CD4-positive, alpha-beta T cell treated with Interferon gamma for 1 hour (primary cell): ENCODE data around the gene NFATC3.

Source experiments
- DNase-seq: peaks from one replicate; pipeline ENCODE4 v3.0.0-alpha.2; 2020

The NFATC3 gene

DNA sequence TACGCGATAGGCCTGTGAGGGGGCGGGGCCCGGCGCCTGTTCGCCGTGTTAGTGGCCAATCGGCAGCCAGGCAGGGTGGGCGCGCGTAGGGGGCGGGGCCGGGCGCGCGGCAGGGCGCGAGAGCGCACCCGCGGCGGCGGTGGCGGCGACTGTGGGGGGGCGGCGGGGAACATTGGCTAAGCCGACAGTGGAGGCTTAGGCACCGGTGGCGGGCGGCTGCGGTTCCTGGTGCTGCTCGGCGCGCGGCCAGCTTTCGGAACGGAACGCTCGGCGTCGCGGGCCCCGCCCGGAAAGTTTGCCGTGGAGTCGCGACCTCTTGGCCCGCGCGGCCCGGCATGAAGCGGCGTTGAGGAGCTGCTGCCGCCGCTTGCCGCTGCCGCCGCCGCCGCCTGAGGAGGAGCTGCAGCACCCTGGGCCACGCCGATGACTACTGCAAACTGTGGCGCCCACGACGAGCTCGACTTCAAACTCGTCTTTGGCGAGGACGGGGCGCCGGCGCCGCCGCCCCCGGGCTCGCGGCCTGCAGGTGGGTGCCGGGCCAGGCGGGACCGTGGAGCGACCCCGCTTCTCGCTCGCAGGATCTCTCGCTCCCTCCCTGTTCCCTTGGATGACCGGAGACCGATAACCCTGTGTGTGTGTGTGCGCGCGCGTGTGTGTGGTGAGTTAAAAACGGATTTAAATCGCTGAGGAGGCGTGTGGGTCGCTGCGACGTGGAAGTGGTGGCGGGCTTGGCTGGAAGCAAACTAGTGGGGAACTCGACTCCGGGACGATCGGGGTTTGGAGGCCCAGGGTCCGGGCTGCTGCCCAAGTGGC is at the start of gene NFATC3:
TSS of gene NFATC3 (plus strand) at position 112 of the 813 bp plus-strand sequence. CDS start at position 424, 312 bp downstream.
- DNase-seq, result peak; percentile 98

DNA sequence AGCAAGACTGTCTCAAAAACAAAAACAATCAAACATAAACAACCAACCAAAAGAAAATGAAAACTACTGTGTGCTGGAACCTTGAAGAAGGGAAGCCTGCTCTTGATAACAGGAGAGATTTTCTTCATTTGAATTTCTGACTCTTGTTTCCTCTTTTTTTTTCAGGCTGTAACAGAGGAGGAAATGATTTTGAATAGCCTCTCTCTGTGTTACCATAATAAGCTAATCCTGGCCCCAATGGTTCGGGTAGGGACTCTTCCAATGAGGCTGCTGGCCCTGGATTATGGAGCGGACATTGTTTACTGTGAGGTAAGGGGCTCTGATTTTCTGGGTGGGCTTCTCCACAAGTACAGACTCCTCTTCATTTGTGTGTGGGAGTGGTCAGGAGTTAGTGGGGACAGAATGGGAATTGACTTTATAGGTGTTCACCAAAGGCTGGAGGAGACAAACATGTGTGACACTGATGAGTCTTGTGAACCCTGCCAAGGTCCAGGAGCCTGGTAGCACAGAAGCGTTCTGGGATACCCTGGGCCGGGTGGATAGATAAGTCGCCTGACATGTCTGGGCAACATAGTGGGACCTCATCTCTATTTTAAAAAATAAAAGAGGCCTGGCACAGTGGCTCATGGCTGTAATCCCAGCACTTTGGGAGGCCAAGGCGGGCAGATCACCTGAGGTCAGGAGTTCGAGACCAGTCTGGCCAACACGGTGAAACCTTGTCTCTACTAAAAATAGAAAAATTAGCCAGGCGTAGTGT is 47.2 kb upstream of the NFATC3 start:
- DNase-seq, result no peak

DNA sequence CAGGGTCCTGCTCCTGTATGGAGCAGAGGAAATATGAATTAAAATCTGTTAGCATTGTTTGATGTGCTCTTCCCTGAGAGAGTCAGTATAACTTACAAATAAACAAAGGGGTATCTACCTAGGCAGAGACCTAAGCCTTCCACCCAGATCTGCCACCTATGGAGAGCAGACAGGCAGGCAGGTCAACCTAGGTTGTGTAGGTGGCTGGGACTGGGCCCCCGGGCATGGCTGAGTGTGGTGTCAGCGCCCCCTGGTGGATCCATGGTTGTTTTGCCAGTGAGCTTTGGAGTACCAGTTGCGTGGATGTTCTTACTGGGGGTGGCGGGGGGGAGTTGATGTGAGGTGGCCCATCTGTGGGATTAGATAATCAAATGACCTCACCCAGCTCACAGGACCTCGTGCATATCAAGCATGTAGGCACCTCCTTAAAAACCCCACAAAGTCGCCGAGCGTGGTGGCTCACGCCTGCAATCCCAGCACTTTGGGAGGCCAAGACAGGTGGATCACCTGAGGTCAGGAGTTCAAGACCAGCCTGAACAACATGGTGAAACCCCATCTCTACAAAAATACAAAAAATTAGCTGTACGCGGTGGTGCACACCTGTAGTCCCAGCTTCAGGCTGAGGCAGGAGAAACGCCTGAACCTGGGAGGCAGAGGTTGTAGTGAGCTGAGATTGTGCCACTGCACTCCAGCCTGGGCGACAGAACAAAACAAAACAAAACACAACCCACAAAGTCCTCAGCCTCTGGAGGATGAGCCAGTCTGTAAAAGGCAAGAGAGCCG is 44.5 kb upstream of the NFATC3 start:
- peak; percentile 87 for DNase-seq

DNA sequence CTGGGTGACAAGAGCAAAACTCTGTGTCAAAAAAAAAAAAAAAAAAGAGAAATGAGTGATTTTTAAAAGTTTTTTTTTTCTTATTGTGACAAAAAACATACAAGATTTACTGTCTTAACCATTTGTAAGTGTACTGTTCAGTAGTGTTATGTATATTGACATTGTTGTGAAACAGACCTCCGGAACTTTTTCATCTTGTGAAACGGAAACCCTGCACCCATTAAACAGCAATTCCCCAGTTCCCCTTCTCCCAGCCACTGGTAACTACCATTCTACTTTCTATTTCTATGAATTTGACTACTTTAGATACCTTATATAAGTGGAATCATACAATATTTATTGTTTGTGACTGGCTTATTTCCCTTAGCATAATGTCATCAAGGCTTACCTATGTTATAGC is 43.4 kb upstream of the NFATC3 start:
- no peak for DNase-seq

DNA sequence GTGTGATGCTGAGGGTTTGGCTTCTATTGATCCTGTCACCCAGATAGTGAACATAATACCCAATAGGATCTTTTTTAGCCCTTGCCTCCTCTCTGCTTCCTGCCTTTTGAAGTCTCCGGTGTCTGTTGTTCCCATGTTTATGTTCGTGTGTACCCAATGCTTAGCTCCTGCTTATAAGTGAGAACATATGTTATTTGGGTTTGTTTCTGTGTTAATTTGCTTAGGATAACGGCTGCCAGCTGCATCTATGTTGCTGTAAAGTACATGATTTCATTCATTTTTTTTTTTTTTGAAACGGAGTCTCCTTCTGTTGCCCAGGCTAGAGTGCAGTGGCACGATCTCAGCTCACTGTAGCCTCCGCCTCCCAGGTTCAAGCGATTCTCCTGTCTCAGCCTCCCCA is 39.1 kb upstream of the NFATC3 start:
- DNase-seq, result no peak

DNA sequence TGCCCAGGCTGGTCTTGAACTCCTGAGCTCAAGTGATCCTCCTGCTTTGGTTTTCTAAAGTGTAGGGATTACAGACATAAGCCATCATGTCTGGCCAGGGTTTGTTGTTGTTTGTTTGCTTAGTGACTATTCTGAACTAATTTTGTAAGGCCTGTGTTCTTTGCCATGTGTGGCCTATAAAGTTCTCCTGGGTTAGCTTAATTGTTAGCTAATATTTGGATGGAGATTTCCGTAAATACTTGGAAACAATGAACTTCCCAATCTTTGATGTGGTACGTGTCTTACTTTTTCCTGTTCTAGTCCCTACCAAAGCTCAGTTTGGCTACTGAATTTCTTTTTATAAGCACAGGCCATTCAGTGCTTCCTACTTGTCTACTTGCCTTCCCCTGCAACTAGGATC is 37.2 kb upstream of the NFATC3 start:
- no peak for DNase-seq

DNA sequence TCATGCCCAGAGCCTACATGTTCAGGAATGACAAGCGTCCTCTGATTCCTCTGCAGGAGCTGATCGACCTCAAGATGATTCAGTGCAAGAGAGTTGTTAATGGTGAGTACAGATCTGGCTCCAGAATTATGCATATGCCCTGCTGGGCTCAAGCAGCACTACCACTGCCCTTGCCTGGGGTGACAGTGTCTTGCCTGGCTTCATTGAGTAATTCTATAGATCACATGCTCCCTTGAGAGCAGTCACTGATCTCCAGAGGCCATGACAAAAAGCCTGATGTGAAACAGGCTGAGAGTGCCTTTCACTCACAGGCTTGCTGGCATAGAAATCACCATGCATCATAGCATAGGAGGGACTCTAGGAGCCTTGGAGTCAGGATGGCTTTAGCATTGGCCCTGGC is 35.7 kb upstream of the NFATC3 start:
- DNase-seq, result no peak

DNA sequence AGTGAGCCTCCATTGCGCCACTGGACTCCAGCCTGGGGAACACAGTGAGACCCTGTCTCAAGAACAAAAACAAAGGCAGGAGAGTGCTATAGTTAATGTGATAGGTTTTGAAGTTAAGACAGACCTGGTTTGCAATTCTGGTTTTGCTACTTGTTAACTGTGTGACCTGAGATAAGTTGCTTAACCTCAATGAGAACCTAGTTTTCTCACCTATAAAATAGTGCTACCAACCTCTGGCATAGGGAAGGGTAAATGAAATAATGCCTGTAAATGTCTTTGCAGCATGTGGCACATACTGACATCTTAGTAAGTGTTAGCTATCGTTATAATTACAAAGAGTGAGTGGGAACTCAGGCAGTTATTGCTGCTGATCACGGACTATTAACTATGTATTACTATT is 29.8 kb upstream of the NFATC3 start:
- no peak for DNase-seq

DNA sequence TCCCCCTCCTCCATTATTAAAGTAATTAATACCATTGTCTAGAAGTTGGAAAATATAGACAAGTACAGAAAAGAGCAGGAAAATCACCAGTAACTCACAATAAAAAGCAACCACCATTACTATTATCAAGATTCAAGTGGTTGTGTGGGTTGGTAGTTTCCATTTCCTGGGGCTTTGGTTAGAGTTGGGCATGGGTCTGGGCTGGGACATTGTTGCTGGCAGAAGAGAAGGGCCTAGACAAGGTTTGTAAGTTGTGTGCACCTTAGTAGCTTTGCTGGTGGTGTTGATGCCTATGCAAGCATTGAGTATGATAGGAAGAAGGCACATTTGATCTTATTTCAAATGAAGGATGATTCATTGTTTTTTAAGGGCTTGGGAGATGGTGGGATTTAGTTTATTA is 25.4 kb upstream of the NFATC3 start:
- DNase-seq, result no peak

DNA sequence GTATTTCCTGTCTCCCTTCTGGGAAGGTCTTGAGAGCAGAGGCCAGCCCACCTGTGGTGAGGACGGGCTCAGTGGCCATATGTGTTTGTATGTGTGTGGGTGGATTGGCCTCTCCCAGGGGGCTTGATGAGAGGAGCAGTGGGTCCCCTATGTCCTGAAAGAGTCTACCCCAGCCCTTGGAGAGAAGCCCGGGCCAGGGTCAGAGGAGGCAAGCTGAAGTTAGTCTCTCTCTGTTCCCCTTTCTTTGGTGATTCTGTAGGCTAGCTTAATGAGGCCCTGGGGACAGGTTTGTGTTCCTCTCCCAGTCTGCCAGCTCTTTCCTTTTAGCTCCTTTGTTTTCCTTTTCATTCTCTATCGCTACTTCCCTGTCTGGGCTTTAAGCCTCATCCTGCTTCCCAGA is 23.8 kb upstream of the NFATC3 start:
- DNase-seq, result no peak

DNA sequence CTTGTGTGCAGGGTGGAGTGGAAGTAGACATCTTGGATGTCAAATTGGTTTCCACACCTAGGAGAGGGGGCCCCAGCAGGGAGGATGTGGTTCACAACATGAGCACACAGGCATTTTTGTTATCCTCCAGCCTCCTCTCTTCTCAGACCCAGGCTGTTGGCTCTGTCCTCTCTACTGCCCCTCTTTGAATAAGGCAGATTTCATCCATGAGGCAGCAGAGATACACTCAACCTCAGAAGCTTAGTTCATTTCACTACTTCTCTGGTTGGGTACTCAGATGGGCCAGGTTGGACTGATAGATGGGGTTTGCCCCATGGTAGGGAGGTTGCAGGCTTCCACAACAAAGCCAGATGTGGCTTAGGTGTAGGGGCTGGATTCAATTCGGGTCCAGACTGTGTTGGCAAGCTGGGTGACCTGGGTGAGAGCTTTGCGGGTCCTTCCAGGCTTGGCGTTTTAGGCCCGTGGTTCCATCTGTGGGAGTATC is 22.2 kb upstream of the NFATC3 start:
- peak; percentile 29 for DNase-seq

DNA sequence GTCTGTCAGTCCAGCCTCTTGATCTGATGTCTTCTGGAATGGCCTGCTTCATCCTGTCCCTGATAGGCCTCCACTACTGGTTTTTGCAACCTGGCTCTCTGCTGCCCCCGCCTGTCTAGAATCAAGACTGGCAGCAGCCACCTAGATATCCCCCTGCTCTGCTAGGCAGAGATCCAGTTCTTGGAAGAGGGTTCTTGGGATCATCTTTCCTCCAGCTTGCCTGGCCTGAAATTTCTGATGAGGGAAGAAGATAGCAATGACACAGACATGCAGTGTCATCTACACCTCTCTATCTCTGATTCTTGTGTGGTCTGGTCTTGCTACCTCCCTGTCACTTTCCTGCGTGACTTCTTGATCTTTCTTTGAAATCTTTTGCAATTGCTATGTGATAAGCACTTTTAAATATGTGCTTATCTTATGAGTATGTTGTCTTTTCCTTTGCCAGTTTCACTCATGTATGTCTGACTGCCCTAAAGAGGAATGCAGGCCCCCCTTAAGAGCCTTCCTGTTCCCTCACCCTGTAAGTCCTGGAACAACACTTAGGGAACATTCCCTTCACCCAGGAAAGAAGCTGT is 20.3 kb upstream of the NFATC3 start:
- DNase-seq, result peak; percentile 72

DNA sequence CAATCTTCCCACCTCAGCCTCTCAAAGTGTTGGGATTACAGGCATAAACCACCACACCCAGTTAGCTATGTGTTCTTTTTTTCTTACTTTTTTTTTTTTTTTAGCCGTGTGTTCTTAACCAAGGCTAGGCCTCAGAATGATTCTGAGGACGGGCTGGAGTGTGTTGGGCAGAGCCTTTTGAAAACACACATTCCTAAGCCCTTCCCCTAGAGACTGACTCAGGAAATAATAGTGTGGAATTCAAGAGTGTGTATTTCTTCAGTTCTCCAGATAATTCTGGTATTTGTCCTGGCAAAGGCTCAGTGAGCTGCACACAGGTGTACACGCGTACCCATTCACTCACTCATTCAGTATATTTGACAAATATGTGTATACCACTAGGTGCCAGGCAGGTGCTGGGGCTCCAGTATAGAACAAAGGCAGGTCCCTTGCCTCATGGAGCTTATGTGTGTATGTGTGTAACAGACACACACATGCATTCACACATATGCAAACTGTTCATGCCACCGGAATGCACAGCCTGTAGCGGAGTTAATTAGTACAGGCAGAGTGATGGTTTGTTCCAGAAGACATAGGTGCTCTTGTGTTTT is 19.4 kb upstream of the NFATC3 start:
- no peak for DNase-seq

DNA sequence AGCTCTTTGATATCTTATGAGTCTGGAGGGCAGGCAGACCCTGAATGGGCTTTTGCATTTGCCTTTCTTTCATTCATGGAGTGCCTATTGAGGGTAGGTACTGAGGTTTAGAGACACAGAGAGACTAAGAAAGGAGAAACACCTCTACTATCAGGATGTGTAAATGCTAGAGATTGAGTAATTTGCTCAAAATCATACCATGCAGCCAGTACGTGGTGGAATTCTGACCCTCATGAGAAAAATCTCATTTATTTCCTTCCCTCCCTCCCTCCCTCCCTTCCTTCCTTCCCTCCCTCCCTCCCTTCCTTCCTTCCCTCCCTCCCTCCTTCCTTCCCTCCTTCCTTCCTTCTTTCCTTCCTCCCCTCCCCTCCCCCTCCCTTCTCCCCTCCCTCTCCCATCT is 18.4 kb upstream of the NFATC3 start:
- no peak for DNase-seq

DNA sequence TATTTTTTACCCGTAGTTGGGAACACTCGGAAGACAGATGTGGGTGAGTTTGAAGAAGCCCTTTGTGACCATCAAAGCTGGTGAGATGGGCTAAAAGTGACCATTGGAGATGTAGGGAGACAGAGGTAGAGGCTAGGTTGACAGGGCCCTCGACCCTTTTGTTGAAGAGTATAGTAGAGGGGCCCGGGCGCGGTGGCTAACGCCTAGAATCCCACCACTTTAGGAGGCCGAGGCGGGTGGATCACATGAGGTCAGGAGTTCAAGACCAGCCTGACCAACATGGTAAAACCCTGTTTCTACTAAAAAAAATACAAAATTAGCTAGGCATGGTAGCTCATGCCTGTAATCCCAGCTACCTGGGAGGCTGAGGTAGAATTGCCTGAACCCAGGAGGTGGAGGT is 16.2 kb upstream of the NFATC3 start:
- no peak for DNase-seq

DNA sequence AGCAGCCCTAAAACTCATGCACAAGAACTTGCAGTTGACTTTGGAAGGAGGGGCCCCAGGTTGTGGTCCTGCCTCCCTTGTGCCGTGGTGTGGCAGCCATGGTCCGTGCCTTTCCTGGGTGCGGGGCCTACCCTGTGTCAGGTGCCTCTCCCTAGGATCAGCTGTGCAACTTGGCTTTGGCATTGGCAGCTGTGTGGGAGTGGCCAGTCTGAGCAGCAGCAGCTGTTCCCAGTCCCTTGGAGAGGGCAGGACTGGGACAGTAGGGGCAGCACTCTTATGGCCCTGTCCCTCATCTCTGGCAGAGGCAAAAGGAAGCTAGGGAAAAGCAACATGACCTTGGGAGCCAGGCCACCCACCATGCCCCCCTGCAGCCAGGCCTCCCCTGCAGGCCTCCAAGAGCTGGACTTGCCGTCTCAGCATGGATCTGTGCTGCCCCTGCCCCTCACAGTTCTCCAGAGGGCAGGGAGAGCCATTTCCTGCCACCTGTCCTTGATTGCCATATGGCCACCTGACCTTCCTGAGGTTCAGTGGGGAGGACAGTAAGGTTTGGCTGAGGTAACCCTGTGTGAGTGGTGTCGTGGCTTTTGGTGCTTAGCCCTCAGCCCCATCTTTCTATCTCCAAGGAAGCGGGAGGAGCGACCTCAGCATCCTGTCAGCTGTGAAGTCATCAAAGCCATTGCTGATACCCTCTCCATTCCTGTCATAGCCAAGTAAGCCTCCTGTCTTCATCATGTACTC is 15.5 kb upstream of the NFATC3 start:
- no peak for DNase-seq

DNA sequence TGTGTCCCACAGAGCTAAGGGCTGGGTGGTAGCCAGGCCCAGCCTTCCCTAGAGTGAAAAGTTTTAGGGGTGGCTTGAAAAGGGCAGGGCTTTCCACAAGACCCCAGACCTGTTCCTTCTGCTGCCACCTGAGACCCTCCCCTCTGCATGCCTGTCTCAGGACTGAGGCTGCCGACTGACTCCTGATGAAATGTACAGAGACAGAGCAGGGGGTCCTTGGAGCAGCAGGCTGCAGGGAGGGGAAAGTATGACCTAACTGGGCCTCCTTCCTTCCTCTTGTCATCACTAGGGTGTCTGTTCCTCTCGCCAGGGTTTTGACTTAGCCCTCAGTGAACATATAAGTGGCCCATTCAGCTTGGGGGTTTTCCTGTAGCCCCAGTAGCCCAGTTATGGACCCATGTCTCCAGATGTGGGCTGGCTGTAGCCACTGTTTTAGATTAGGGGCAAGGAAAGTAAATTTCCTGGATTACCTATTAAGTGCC is 14.9 kb upstream of the NFATC3 start:
- DNase-seq, result no peak

DNA sequence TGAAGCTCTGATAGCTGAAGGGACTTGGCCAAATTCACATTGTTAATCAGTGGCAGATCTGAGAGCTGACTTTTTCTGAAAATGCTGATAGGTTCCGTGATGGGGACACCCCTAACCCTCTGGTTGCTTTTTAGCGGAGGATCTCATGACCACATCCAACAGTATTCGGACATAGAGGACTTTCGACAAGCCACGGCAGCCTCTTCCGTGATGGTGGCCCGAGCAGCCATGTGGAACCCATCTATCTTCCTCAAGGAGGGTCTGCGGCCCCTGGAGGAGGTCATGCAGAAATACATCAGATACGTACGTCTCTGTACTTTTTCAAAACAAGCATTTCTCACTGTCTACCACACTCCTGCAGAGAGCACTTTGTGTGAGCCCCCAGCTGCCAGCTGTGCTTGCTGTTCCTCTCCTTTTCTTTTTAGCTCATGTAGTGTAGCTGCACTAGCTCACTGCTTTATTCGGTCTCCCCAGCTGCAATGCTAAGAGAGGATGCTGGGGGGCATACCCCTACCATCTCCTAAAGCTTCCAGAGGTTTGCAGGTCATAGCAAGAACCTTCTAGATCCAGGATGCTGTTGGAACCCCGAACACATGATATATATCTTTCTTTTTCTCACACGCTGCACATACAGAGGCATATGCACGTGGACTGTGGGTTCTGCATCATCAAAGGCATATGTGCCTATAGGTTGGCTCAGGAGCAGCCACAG is 14.2 kb upstream of the NFATC3 start:
- DNase-seq, result no peak

DNA sequence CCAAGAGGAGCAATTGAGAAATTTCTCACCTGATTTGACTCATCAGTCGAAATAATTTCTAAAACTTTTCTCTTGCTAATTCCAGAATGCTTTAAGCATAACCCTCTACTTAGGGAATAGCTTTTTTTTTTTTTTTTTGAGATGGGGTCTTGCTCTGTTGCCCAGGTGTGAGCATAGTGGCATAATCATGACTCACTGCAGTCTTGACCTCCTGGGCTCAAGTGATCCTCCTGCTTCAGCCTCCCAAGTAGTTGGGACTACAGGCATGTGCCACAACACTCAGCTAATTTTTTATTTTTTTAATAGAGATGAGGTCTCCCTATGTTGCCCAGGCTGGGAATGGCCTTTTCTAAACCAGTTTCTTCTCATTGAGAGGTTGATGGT is 13.7 kb upstream of the NFATC3 start:
- no peak for DNase-seq

DNA sequence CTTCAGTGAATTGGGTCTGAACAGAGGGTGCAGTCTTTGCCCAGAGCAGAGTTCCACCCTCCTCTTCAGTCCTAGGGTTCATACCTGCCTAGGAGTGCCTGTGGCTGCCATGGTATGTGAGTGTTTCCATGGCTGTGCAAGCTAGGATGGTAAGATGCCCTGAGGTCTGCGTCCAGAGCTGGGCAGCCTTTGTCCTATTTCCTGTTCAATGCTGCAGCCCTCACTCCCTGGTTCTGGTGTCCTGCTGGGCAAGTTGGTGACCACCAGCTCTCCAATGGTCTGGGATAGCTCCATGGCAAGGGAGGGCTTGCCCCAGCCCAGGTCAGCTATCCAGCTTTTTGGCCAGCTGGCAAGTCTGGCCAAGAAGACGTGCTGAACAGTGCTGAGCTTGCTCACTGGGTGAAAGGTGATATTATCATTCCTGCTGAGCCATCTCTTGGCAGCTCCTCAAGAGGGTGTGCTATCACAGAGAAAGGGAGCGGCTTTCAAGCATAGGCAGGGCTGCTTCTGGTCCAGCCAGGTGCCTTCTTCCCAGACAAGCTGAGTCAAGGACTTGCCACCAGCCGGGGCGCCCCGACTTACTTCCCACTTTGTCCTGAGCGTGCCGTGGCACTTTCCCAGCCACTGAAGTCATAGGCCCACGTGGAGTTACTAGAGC is 13.0 kb upstream of the NFATC3 start:
- no peak for DNase-seq
